Lower leg skin (tissue), 3 donors: ENCODE results near the gene MAP7.

Experiments
- CTCF ChIP-seq, 3 donors: fragments of 450-650 bp; IDR thresholded peaks; one replicate each; pipeline ENCODE4 v1.5.1; 2016; ENCODE audit warnings: antibody characterized with exemption in 3 of 3, mild to moderate bottlenecking in 3 of 3, moderate library complexity in 2 of 3
- POLR2A ChIP-seq, 2 donors: fragments of 450-650 bp; IDR thresholded peaks; one replicate each; pipeline ENCODE4 v1.6.1; 2016 to 2017; ENCODE audit warnings: antibody characterized with exemption in 2 of 2, mild to moderate bottlenecking in 1 of 2, moderate library complexity in 1 of 2

- TF ChIP-seq CTCF (IDR thresholded peaks at IDR 0.05) = no peak
- no peak for TF ChIP-seq POLR2A (IDR thresholded peaks at IDR 0.05)
These were observed 134.7 kb downstream of the MAP7 start for GRCh38 chr6:136415351-136416007.
